MV-4-11 (cell line): Measurements from ENCODE around the gene ISY1.
A peak's percentile ranks its signal among the peaks of the same experiment; 100 is the strongest.
"Not testable (repeated sequence)": the region's sequence is repeated elsewhere in the genome, so short reads cannot be mapped to it uniquely, and the experiment has no call there.

Source experiments
- DNase-seq: peaks from one replicate; lab custom pipeline; 2025; lab: John Stamatoyannopoulos, UW

Gene ISY1

DNA sequence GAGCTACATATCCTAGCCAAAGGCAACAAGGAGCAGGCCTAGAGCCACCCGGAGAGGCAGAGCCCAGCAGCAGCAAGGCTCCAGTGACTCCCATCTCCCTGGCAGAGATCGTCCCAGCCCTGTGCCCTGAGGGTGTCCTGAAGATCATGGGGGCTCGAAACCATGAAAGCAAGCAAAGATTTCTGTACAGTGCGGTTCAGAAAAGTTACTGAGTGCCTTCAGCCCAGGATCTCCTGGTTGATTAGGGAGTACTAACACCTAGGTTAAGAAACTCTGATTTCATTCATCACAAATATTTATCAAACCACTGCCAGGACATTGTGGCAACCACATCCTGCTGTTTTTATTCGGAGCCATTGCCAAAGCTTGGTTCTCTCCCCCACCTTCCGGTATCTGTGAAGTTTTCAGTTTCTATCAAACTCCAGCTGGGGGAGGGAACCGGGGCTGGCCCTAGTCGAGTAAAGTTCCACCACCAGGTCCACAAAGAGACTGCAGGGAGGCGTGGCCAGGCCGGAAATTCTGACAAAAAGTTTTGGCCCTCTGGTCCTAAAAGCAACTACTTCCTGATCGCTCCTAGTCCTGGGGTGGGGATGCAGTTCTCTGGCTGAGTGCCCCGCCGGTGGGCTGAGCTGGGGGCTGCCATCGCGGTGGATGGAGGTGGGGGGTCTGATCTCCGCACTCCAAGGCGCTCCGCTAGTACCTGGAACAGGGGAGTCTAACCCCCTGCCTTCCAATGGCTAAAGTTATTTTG, 40.4 kb downstream of the ISY1 start:
- peak; percentile 98 for DNase-seq

DNA sequence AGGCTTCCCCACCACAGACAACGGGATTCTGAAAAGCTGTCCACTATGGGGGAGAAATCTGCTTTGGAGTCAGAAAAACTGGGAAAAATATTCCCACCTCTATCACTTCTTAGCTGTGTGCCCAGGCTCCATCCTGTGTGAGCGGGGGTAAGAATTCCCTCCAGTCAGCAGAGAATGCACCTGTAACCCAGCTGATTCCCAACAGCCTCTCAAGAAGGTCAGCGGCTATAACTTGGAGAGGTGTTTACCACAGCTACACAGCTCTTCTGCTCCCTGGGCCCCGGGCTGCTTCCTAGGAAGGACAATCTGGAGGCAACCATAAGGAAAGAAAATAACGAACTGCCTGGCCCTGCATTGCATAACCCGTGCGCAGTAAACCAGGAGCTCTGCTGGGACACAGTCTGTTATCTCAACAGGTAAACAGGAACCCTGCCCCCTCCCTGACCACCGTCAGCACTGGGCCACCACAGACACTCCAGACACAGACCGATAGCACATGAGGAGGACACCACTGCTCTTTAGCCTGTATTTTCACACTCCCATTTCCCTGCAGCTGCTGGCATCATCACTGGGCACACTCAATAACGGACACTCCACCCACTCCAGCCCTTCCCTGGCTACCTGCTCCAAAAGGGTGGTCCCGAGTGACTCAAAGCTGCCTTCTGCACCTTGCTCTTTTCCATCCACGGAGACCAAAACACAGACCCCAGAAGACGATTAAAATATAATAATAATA, 41.3 kb downstream of the ISY1 start:
- DNase-seq: no peak

DNA sequence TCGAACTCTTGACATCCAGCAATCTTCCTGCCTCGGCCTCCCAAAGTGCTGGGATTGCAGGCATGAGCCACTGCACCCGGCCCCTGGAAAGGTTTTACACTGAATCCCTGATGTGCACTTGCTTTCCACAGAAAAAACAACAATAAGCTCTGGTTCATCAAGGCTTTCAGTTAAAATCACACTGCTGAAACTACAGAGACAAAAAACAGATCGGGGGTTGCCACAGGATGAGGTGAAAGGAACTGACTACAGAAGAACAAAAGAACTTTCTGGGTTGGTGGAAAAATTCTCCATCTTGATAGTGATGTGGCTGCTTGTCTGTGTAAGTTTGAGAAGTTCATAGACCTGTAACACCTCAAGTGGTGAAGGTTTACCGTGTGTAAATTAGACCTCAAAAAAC, 42.1 kb downstream of the ISY1 start:
- DNase-seq: no peak

DNA sequence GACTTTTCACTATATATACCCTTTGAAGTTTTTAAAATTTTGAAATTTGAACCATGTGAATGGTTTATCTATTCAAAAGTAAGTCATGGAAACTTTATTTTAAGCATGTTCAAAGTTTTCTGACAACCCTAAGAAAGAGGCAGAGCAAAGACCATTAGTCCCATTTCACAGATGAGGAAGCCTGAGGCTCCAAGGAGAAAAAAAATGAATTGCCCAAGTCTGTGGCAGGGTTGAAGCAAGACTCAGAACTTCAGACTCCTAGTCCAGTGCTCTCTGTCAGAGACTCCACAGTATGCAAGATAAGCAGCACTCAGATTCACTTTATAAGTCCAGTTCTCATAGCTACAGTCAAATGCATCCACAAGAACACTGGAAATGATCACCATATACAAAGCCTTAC, 43.7 kb downstream of the ISY1 start:
- DNase-seq: no peak

DNA sequence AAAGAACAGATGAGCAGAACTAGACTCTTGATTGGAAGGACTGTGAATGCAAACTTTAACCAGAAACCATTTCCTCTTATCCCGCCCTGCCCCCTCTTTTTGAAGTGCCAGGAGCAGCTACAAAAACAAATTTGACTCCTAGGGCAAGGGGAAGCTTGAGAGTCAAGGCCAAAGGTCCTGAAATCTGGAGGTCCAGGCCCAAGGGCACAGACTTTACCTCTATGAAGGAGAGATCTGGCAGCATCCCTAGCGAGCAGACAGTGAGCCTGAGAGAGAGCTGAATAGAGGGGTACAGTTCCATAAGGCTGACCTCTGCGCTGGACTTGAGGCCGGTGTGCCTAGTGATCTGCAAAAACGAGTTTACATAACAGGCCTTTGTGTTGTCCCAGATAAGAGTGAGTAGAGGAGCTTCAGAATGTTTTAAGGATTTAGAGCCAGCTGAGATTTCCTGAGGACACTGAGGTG, 44.3 kb downstream of the ISY1 start:
- DNase-seq: peak; percentile 37

DNA sequence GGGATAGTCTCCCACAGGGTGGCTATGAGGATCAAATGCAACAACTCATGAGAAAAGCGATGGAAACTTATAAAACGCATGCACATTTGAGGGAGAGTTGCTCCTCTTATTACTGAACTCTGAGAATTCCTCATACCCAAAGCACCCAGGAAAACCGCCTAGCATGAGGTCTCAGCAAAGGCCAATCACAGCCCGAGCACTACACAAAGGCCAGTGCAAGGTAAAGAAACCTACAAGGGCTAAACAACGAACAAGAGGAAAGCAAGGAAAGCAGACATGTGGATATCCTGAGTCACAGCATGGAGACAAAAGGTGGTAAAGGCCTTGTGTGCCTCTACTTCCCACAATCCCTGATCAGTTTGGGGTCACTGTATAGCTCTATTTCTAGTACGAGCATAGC, 46.4 kb downstream of the ISY1 start:
- no peak for DNase-seq

DNA sequence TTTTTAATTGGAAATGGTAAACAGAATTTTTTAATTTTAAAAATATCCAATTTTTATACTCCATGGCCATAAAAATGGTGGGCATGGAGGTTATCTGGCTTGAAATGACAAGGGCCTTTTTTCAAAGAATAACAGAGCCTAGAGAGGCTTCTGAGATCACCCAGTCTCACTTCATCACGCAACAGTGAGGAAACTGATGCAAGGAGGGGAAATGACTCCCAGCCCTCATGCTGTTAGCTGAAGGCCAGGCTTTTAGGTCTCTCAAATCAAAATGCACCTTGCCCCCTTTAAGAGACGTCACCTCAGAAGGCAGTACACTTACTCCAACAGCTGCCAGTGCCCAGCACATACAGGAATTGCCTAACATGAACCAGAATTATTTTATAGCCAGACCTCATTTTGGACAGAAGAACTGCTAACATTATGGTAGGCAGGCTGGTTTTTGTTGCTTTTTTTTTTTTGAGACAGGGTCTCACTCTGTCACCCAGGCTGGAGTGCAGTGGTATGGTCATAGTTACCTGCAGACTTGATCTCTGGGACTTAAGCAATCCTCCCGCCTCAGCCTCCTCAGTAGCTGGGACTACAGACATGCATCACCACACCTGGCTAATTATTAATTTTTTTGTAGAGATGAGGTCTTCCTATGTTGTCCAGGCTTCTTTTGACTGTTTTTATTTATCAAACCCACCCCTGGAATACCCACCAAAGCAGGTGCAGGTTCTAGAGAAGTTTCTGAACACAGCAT, 48.4 kb downstream of the ISY1 start:
- peak; percentile 79 for DNase-seq

DNA sequence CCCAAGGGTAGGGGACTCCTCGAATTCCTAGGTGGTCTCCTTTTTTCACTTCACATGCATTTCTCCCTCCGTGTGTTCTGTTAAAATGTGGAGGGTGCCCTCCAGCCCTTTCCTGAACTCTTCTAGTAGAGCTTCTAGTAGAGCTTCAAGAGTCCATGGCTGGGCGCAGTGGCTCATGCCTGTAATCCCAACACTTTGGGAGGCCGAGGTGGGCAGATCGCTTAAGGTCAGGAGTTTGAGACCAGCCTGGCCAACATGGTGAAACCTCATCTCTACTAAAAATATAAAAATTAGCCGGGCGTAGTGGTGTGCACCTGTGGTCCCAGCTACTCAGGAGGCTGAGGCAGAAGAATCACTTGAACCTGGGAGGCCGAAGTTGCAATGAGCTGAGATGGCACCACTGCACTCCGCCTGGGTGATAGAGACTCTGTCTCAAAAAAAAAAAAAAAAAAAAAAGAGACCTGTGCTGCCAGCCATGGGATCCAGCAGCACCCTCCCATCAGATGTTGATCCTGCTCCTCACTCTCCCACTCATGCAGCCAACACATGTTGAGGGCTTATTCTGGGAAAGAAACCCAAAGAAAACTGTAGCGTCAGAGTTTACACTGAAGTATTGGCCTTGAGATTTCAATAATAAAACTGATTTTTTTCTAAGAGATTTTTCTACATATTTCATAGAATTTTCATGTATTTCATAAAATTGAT, 49.6 kb downstream of the ISY1 start:
- not testable (repeated sequence) for DNase-seq

DNA sequence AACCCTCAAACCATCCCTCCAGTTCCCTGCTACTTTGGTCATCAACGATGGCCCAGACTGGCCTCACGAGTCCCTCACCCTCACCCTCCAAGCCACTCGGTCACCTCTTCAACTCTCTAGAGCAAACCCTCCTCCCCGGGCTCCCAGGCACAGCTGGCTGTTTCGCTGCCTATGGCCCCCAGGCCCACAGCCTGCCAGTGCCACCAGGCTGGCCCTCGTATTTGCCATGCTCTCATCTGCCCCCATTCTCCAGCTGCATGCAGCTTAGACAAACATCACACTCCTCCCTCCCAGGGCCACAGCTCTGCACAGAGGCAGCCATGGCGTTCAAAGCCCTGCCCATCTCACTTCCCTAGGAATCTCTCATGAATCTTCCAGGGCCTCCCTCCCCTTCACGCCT, 53.1 kb downstream of the ISY1 start:
- no peak for DNase-seq

DNA sequence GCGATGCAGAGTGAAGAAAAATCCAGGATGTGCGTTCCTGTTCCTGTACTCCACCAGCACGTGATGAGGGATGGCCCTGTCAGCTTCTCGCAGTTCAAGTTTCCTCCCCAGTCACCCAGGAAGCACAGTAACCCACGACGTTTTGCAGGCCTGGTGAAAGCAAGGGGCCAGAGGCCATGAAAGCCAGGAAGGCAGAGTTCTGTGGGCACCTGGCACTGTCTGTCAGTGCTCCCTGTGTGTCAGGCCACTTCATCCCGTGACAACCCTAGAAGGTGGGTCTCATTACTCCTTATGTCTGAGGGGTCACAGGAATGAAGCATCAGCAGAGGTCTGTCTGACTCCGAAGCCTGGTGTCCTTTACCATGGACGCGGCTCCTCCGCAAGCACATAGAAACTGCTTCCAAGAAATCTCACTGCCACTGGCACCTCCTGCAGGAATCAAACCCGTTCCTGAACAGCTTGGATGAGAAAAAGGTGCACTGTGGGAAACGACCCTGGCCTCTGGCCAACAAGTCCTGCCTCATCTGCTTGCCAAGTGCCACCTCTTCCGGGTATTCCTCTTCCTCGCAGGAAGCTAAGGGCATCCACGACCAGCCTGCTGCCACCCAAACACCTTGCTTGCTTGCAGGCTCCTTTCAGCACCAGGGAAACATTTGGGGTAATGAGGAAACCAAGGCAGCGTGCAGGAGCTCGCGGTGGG, 53.8 kb downstream of the ISY1 start:
- no peak for DNase-seq

DNA sequence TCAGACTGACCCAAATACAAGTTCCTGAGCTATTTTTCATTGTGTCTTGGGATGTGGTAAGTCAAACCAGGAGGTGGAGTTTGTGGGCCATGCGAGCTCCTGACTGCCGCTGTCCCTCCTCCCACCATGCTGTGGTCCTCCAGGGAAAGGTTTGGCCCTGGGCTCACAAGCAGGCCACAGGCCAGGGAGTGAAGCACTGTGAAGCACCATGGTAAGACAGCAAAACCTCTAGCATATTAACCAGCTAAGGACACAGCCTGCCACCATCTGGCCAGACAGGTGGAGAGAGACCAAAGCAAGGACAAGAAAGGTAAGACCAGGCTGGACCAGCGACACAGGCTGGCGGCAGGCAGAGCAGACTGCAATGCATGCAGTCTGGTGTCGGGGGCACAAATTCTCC, 54.5 kb downstream of the ISY1 start:
- no peak for DNase-seq

DNA sequence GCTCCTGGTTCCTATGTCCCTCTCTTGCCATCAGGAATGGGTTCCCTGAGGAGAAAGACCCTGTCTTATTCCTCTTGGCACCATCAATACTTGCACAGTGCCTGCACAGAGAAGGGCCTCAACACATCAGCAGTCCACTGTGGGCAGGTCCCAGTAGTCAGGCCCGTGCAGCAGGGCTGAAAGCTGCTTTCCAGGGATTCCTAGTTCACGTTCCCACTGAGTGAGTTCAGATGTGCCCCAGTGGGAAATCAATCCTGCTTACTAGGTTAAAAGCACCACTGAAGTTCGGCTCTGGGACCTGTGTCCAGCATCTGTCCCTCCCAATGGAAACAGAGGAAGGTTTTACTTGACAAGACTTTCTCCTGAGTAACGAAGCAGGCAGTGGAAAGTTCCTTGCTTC, 55.0 kb downstream of the ISY1 start:
- no peak for DNase-seq

DNA sequence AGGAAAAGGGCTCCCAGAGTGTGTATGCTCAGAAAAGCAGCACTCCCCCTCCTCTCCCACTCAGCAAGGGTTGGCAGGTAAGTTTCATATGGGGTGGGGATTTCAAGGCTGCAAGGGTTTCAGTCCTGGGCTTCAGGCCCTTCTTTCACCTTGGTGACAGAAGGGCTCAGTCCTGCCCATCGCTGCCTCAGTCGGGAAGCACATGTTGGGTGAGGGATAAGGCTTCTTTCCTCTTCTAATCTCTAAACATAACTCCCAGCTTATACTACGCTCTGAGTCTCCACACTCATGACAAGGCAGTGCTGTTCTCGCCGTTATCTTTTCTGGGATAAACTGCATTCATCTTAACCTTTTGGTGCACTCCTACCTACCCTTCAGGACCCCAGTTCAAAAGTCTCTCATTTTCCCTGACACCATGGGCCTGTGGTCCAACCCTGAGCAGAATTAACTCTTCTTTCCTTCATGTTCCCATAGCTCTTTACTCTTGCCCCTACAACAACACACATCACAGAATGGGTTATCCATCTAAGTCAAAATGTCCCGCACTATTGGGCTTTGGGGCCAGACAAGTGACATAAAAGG, 56.3 kb downstream of the ISY1 start:
- no peak for DNase-seq

DNA sequence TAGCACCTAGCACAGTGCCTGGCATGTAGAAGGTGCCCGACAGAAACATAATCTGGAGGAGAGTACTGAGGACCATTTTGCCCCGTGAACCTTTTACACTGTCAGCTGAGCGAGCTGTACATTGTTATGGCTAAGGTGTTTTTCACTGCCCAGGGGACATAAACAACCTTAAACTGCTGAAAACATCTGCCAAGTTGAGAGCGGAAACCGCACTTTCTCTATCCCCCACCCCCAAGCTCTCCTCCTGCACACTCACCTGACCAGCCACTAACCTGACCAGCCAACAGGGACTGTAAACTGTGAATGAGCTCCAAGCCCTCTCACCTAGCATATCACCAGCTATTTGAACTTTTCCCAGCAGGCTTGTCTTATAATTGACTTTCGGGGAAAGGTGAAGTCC, 56.8 kb downstream of the ISY1 start:
- DNase-seq: no peak

DNA sequence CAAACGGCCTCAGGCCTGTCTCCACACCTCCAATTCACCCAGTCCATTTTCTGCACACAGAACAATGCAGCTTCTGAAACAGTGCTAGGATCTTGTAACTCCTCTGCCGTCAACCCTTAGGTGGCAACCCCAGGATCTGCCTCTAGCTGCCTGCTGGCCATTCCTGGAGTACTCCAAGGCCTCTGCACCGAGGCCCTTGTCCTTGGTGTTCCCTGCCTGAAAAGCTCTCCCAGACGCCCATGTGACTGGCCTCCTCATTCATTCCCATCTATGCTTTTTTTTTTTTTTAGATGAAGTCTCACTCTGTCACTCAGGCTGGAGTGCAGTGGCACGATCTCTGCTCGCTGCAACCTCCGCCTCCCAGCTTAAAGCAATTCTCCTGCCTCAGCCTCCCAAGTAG, 57.6 kb downstream of the ISY1 start:
- no peak for DNase-seq

DNA sequence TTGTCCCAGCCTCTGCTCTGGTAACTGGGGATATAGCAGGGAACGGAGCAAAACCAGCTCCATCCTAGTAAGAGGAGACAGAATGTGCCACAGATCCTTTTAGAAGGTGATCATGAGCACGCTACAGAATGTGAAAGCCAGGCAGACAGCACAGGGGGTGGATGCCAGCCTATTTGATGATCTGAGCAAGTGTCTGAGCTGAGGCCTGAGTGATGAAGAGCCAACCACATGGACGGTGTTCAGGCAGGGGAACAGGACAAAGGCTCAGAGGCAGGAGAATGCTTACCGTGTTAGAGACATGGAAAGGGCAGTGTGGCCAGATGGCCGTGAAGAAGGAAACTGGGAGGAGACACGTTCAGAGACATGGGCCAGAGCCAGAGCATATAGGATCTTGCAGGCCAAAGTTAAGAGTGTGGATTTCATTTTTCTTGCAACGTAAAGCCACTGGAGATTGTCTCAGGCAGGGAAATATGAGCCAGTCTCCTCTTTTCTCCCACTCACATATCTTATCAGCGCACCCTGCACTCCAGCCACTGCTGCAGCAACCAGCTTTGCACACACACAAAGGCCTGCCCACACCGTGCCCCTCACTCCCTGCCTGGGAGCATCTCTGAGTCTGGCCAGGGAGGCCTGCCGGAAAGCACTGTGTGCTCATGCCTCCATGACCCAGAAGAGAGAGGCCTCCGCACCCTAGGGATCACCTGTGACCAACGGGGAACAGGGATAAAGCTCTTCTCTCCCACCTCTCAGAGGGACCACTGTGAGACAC, 59.3 kb downstream of the ISY1 start:
- no peak for DNase-seq

DNA sequence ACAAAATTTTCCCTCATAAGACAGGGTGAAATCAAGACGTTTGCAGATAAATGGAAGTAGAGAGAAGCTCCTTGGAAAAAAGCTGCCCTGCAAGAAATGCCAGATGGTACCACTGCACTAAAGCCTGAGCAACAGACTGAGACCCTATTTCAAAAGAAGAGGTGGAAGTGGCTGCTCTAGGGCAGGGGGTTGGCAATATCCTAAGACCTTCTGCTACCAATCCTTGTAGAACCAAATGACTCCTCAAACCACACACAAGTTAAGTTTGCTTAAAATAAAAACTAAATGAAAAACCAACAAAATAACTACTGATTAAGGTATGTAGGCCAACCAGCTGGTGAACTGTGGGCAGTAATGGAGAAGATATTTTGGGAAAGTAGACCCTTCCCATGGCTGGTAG, 60.6 kb downstream of the ISY1 start:
- DNase-seq: no peak

DNA sequence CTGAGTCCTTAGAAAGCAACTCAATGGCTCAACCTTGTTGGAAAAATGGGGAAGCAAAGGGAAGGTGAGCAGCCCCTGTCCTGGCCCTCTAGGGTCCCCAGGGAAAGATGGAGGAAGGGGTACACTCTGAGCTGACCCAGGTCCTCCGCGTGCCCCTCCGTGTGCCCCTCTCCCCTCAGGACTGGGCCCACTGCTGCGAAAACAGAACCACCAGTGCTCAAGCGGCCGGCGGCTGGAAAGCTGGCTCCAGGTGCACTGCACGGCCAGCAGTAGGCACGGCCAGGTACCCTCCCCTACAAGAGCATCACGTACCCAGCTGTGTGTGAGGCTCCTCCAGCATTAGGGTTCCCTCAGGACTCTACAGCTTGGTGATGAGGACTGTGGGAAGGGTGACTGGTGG, 65.6 kb downstream of the ISY1 start:
- no peak for DNase-seq

DNA sequence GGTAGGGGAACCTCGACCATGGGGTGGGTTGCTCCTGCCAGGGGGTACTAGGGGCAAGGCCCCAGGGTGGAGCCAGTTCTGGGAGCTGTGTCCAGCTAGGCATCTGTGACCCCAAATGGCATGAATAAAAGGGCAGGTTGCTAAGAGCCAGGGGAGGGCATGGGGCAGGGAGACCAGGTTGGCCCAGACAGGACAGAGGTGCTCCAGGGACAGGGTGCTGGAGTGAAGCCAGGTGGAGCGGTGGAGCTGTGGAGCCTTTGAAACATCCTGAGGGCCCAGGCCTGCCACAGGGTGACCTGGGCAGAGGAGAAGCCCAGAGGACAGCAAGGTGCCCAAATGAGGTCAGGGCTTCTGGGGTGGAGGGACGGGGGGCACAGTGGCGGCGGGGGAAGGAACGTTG, 72.6 kb downstream of the ISY1 start:
- not testable (repeated sequence) for DNase-seq

DNA sequence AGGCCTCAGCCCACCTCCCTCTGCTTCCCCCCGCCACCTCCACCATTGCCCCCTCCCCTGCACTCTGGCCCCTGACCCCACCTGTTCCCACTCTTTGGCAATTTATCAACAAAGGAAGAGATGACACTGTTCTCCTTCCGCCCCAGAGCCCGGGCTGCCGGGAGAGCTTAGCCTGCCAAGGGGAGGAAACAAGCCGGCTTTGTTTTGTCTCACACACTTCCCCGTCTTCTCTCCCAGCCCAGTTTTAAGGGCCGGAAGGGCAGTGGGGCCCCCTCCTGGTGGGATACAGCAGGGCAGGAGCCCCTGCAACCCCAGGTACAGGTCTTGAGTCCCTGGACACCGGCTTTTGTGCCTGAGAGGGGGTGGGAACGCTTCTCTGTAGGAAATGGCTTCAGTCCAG, 73.0 kb downstream of the ISY1 start:
- DNase-seq: peak; percentile 44
